Calu3 (cell line): ENCODE results near the gene CCDC197. TPM values are rescaled to one million over a fixed set of nuclear protein-coding genes. Genes with fewer than 3 reads are reported as not detected.

ENCODE experiments used
- BruUV-seq: library from RNA; stranded (reverse); fragments of 400-500 nt; replicated peaks from 2 replicates; lab custom pipeline; 2021; lab: Mats Ljungman, UMichigan
- CTCF ChIA-PET: fragments of 300-600 bp; sonication (Branson Sonifier 250); formaldehyde crosslinking; loops from one replicate; lab custom pipeline; 2022; ENCODE audit warnings: antibody characterized with exemption; lab: Charles Lee
- DNase-seq: peaks from one replicate; pipeline ENCODE4 v3.0.0; 2022
- H3K27ac Mint-ChIP-seq: one replicate; pipeline ENCODE4 v1.8.0; 2022; ENCODE audit warnings: mixed read lengths; ENCODE audit not compliant: unreplicated experiment
- H3K27me3 Mint-ChIP-seq: one replicate; pipeline ENCODE4 v1.8.0; 2022; ENCODE audit warnings: mixed read lengths; ENCODE audit not compliant: unreplicated experiment
- H3K36me3 Mint-ChIP-seq: one replicate; pipeline ENCODE4 v1.8.0; 2022; ENCODE audit warnings: mild to moderate bottlenecking, moderate library complexity, mixed read lengths; ENCODE audit not compliant: insufficient read depth, unreplicated experiment
- H3K4me1 Mint-ChIP-seq: one replicate; pipeline ENCODE4 v1.8.0; 2022; ENCODE audit warnings: mild to moderate bottlenecking, low read depth, mixed read lengths; ENCODE audit not compliant: unreplicated experiment
- H3K4me3 Mint-ChIP-seq: one replicate; pipeline ENCODE4 v1.8.0; 2022; ENCODE audit warnings: mild to moderate bottlenecking, low read depth, moderate library complexity, mixed read lengths; ENCODE audit not compliant: unreplicated experiment
- H3K9me3 Mint-ChIP-seq: one replicate; pipeline ENCODE4 v1.8.0; 2022; ENCODE audit warnings: low read depth, mixed read lengths; ENCODE audit not compliant: unreplicated experiment
- CTCF ChIP-seq: fragments of 200-600 bp; IDR thresholded peaks from one replicate; pipeline ENCODE4 v1.8.0; 2022; ENCODE audit warnings: antibody characterized with exemption; ENCODE audit not compliant: unreplicated experiment
- intact Hi-C: fragments of 100-400 bp; cut with micrococcal nuclease; formaldehyde crosslinking; loops from one replicate; pipeline ENCODE4 v1.10.0; 2022; ENCODE audit not compliant: unreplicated experiment
- total RNA-seq: library from RNA; stranded (reverse); gene quantifications from 2 replicates; pipeline ENCODE4 v1.2.3, GENCODE V29; 2022

Gene CCDC197
- total RNA-seq, 1 experiment from 2014 or later: not detected

- no peaks in the 10 kb centered on the region for H3K27me3 Mint-ChIP-seq
- no peak for DNase-seq
Measured at GRCh38 chr14:94001016-94001415, 3.9 kb downstream of the CCDC197 start.

DNA sequence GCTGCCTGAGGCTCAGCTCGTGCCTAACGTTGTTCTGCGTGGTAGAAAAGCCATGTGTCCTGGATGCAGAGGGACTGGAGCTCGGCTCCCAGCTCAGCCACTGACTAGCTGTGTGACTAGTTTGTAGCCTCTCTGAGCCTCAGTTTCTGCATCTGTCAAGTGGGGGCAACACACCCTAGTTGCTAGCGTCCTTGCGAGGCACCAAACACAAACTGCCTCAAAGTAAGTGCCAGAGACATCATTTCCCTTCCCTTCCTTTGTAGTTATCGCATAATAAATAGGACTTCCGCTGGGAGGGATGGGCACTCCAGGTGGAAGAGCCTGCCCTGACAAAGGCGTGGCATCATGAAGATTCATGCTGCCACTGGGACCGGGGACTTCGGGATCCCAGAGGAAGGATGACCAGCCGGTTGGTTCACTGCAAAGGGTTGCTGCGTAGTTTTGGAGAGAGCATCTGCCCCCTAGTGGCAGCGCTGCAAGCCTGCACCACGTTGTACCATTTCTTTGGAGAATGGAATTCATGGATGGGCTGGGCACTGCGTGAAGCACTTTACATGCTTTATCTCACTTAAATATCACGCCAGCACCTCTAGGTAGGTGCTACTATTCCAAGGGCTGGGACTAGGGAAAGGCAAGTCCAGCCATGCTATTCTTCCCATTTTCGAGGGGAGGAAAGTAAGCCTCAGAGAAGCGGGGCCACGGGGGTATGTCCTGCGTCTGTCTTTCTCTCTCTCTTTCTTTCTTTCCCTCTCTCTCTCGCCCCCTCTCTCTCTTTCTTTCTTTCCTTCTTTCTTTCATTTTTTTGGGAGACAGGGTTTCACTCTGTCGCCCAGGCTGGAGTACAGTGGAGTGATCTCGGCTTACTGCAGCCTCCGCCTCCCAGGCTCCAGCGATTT, 4.6 kb downstream of the CCDC197 start:
- BruUV-seq: no TSS peak
- Mint-ChIP-seq H3K4me3 (no peak overlapping the region), H3K27me3 (no peaks in the 10 kb centered on the region), H3K9me3 (no peaks in the 10 kb centered on the region), H3K36me3 (peaks cover 5% of the 10 kb centered on the region), H3K27ac (no peak overlapping the region), H3K4me1 (peaks cover 26% of the 10 kb centered on the region)
- TF ChIP-seq CTCF: peak; percentile 89
- intact Hi-C loops: loop anchor here (1.0 kb wide), 1 partner anchor 61 kb away; no protein-coding TSS in a partner anchor
- CTCF ChIA-PET: interaction anchor here (1.5 to 4.0 kb wide), 2 partner anchors 43 to 61 kb away, joined by 3 to 29 read pairs; no protein-coding TSS in a partner anchor
- peak; percentile 66 for DNase-seq

More at GRCh38 chr14:94001016-94001415, 3.9 kb downstream of the CCDC197 start:
- Mint-ChIP-seq H3K4me3 (no peak overlapping the region), H3K27ac (no peak overlapping the region), H3K4me1 (peaks cover 29% of the 10 kb centered on the region), H3K9me3 (no peaks in the 10 kb centered on the region), H3K36me3 (peaks cover 6% of the 10 kb centered on the region)
- CTCF ChIA-PET: interaction anchor here (0.9 to 4.0 kb wide), 4 partner anchors 22 to 60 kb away, joined by 3 to 29 read pairs (median 3); no protein-coding TSS in a partner anchor
- no TSS peak for BruUV-seq
- intact Hi-C loops: loop anchor here (1.0 kb wide), 1 partner anchor 61 kb away; no protein-coding TSS in a partner anchor
- TF ChIP-seq CTCF: no peak

- no peak for DNase-seq
- Mint-ChIP-seq H3K4me1 (peaks cover 18% of the 10 kb centered on the region), H3K9me3 (no peaks in the 10 kb centered on the region), H3K4me3 (no peak overlapping the region), H3K36me3 (peaks cover 5% of the 10 kb centered on the region), H3K27ac (no peak overlapping the region), H3K27me3 (no peaks in the 10 kb centered on the region)
- no peak for TF ChIP-seq CTCF
- intact Hi-C loops: no loop called here
- BruUV-seq: no TSS peak
- CTCF ChIA-PET: interaction anchor here (1.2 kb wide), 1 partner anchor 67 kb away, joined by 3 read pairs; no protein-coding TSS in a partner anchor
Measured at GRCh38 chr14:94003397-94003796, 6.3 kb downstream of the CCDC197 start.

GRCh38 chr14:94004015-94004414, 6.9 kb downstream of the CCDC197 start:
- DNase-seq: no peak
- Mint-ChIP-seq H3K36me3 (peaks cover 5% of the 10 kb centered on the region), H3K4me1 (peaks cover 18% of the 10 kb centered on the region), H3K4me3 (no peak overlapping the region), H3K9me3 (no peaks in the 10 kb centered on the region), H3K27me3 (no peaks in the 10 kb centered on the region), H3K27ac (no peak overlapping the region)
- BruUV-seq: no TSS peak
- CTCF ChIA-PET: interaction anchor here (1.1 to 1.2 kb wide), 2 partner anchors 13 to 25 kb away, joined by 3 to 4 read pairs; no protein-coding TSS in a partner anchor
- no peak for TF ChIP-seq CTCF
- intact Hi-C loops: no loop called here
